Endothelial cell of umbilical vein (primary cell): ENCODE measurements around the gene KIDINS220. TPM values are rescaled to one million over a fixed set of nuclear protein-coding genes. Genes with fewer than 3 reads are reported as not detected.

Source experiments
- BruUV-seq: library from RNA; stranded (reverse); fragments of 400-500 nt; replicated peaks from 2 replicates; lab custom pipeline; 2021; lab: Mats Ljungman, UMichigan
- CTCF ChIA-PET: fragments of 300-600, 350-600 bp; sonication (Branson Sonifier 250); formaldehyde crosslinking; loops from one replicate; lab custom pipeline; 2021; ENCODE audit warnings: antibody characterized with exemption, inconsistent platforms; lab: Charles Lee
- POLR2A ChIA-PET: fragments of 300-600, 350-600 bp; sonication (Branson Sonifier 250); formaldehyde crosslinking; loops from one replicate; lab custom pipeline; 2021; ENCODE audit warnings: antibody characterized with exemption, inconsistent platforms; lab: Charles Lee
- DNase-seq: peaks from one replicate; pipeline ENCODE4 v3.0.0-alpha.2; 2011; ENCODE audit warnings: low read depth, low spot score
- FAIRE-seq: peaks from 2 replicates; lab custom pipeline; 2011; peaks lifted over from hg19 to GRCh38; lab: Jason Lieb, UNC
- H2AFZ ChIP-seq: 2 replicates; pipeline ENCODE4 v1.6.0; 2012; ENCODE audit warnings: low read depth, low read length, control low read depth, inconsistent platforms
- H3K27ac ChIP-seq: 2 replicates; pipeline ENCODE4 v1.5.1; 2011; ENCODE audit warnings: low read depth, mild to moderate bottlenecking, control low read depth, low read length, moderate library complexity; ENCODE audit not compliant: insufficient read depth
- H3K27me3 ChIP-seq, 2 experiments: 2 replicates each; pipeline versions ENCODE4 v1.6.0 to v1.6.1; 2011; ENCODE audit warnings: low read length in 2 of 2, mixed read lengths in 1 of 2; ENCODE audit not compliant: control insufficient read depth in 2 of 2, insufficient read depth in 2 of 2
- H3K36me3 ChIP-seq, 2 experiments: 2 replicates in 1 of 2; 3 replicates in 1 of 2; pipeline ENCODE4 v1.5.1; 2011; ENCODE audit warnings: low read length in 2 of 2, mild to moderate bottlenecking in 1 of 2, moderate library complexity in 1 of 2; ENCODE audit not compliant: control insufficient read depth in 2 of 2, insufficient read depth in 2 of 2; ENCODE audit errors: extremely low read depth in 1 of 2
- H3K4me1 ChIP-seq: 3 replicates; pipeline ENCODE4 v1.5.1; 2011; ENCODE audit warnings: mild to moderate bottlenecking, low read length; ENCODE audit not compliant: control insufficient read depth, insufficient read depth; ENCODE audit errors: extremely low read depth
- H3K4me2 ChIP-seq: 2 replicates; pipeline ENCODE4 v1.6.1; 2011; ENCODE audit warnings: low read length, control low read depth, mixed read lengths; ENCODE audit not compliant: insufficient read depth
- H3K4me3 ChIP-seq, 3 experiments: fragments of 200-600 bp in 1 of 3; sonication (generic), shearing (Covaris generic) in 1 of 3; replicated peaks in 1 of 3; 2 replicates each; pipeline ENCODE4 v1.5.1; 2011 to 2016; ENCODE audit warnings: control low read depth in 3 of 3, low read length in 3 of 3, mild to moderate bottlenecking in 2 of 3, inconsistent platforms in 1 of 3, low read depth in 1 of 3, moderate library complexity in 1 of 3; ENCODE audit not compliant: insufficient read depth in 1 of 3
- H3K79me2 ChIP-seq: 2 replicates; pipeline ENCODE4 v1.6.0; 2012; ENCODE audit warnings: low read length, inconsistent platforms; ENCODE audit not compliant: control insufficient read depth, insufficient read depth
- H3K9ac ChIP-seq: replicated peaks from 2 replicates; pipeline ENCODE3; 2011; ENCODE audit warnings: low read length, control low read depth; ENCODE audit not compliant: insufficient read depth; ENCODE audit errors: extremely low read depth
- H3K9me1 ChIP-seq: replicated peaks from 3 replicates; pipeline ENCODE4 v1.6.0; 2011; ENCODE audit warnings: mild to moderate bottlenecking, low read length; ENCODE audit not compliant: control insufficient read depth, insufficient read depth; ENCODE audit errors: extremely low read depth
- H3K9me3 ChIP-seq: replicated peaks from 2 replicates; pipeline ENCODE4 v1.5.1; 2012; ENCODE audit warnings: low read length, inconsistent platforms; ENCODE audit not compliant: control insufficient read depth, insufficient read depth
- H4K20me1 ChIP-seq: replicated peaks from 2 replicates; pipeline ENCODE3; 2011; ENCODE audit warnings: mild to moderate bottlenecking, low read length; ENCODE audit not compliant: control insufficient read depth, insufficient read depth; ENCODE audit errors: extremely low read depth
- EZH2 ChIP-seq: IDR thresholded peaks from 2 replicates; pipeline ENCODE4 v1.6.1; 2012; ENCODE audit warnings: borderline replicate concordance, low read depth, mild to moderate bottlenecking, moderate library complexity, low read length, inconsistent platforms; ENCODE audit not compliant: severe bottlenecking
- FOS ChIP-seq: IDR thresholded peaks from 2 replicates; pipeline ENCODE4 v1.6.1; 2011; ENCODE audit warnings: mild to moderate bottlenecking, low read length, moderate library complexity, borderline replicate concordance; ENCODE audit not compliant: insufficient read depth
- GATA2 ChIP-seq: IDR thresholded peaks from 2 replicates; pipeline ENCODE4 v1.7.0; 2011; ENCODE audit warnings: low read depth, mild to moderate bottlenecking, moderate library complexity, mixed read lengths, low read length; ENCODE audit not compliant: insufficient read length, insufficient read depth
- JUN ChIP-seq: IDR thresholded peaks from 2 replicates; pipeline ENCODE4 v1.6.1; 2011; ENCODE audit warnings: borderline replicate concordance, low read depth; ENCODE audit not compliant: insufficient read length, insufficient read depth
- MAX ChIP-seq: IDR thresholded peaks from 2 replicates; pipeline ENCODE4 v1.6.1; 2011; ENCODE audit not compliant: insufficient read depth, insufficient read length
- MYC ChIP-seq: IDR thresholded peaks from one replicate; pipeline ENCODE4 v1.6.1; 2011; ENCODE audit warnings: mild to moderate bottlenecking, low read depth, low read length
- POLR2A ChIP-seq: IDR thresholded peaks from 2 replicates; pipeline ENCODE4 v1.6.1; 2012; ENCODE audit warnings: low read depth, mild to moderate bottlenecking, control low read depth, low read length
- POLR2AphosphoS5 ChIP-seq: IDR thresholded peaks from 2 replicates; pipeline ENCODE4 v1.6.1; 2012; ENCODE audit warnings: low read depth, mild to moderate bottlenecking, control low read depth, low read length, moderate library complexity; ENCODE audit not compliant: insufficient read depth
- dilution Hi-C: fragments of 300-500 bp; cut with MboI; formaldehyde crosslinking; loops from one replicate; pipeline ENCODE4 v1.15.0; 2019; ENCODE audit warnings: low sequenced_read_pairs; ENCODE audit not compliant: extremely low pct_ligation_motif_present
- intact Hi-C: fragments of 100-400 bp; cut with micrococcal nuclease; formaldehyde crosslinking; loops from one replicate; pipeline ENCODE4 v1.10.0; 2022
- polyA plus RNA-seq, 4 experiments: library from polyadenylated mRNA; depleted of rRNA in 3 of 4; stranded (reverse) in 3 of 4; unstranded in 1 of 4; fragments of >200 nt; gene quantifications; 2 replicates each; pipeline versions ENCODE4 v1.2.1 to v1.2.3, GENCODE V29; 2011 to 2012; ENCODE audit warnings: missing spikeins in 1 of 4
- total RNA-seq: library from RNA; stranded (reverse); gene quantifications from 2 replicates; pipeline ENCODE4 v1.2.3, GENCODE V29; 2021
- TF ChIP-seq, protein P1 (sequence below), 2 donors: IDR thresholded peaks; 1 replicate in 1 of 2; 2 replicates in 1 of 2; pipeline ENCODE4 v1.5.1; 2011; ENCODE audit warnings: low read length in 2 of 2, mild to moderate bottlenecking in 2 of 2, moderate library complexity in 2 of 2, control low read depth in 1 of 2, inconsistent platforms in 1 of 2, low read depth in 1 of 2; ENCODE audit not compliant: insufficient read depth in 1 of 2; ENCODE audit errors: extremely low read depth in 1 of 2

The KIDINS220 gene
- total and polyA plus RNA-seq, 2 donors (not counting 3 experiments of a cell fraction or from before 2014, with no cell fraction given): 33.9 to 41.3 TPM

- H3K27ac ChIP-seq: no peak overlapping the region
- FAIRE-seq: no peak
- H3K4me3 ChIP-seq: no peak overlapping the region
- no peaks in the 10 kb centered on the region for H3K36me3 ChIP-seq
- no TSS peak for BruUV-seq
- no peak overlapping the region for H3K9ac ChIP-seq
- H3K9me1 ChIP-seq: no peaks in the 10 kb centered on the region
- no peak for DNase-seq
- H3K27me3 ChIP-seq: peaks cover 0 to 6% of the 10 kb centered on the region in 2 experiments
- intact Hi-C loops (no loop called here), dilution Hi-C loops (no loop called here)
- ChIA-PET CTCF (no interaction called here), POLR2A (no interaction called here)
- no peaks in the 10 kb centered on the region for H3K79me2 ChIP-seq
- no peaks in the 10 kb centered on the region for H4K20me1 ChIP-seq
- TF ChIP-seq MAX (no peak), EZH2 (no peak), FOS (no peak), MYC (no peak), POLR2AphosphoS5 (no peak), JUN (no peak), POLR2A (no peak), GATA2 (no peak)
- TF ChIP-seq, protein P1, sequence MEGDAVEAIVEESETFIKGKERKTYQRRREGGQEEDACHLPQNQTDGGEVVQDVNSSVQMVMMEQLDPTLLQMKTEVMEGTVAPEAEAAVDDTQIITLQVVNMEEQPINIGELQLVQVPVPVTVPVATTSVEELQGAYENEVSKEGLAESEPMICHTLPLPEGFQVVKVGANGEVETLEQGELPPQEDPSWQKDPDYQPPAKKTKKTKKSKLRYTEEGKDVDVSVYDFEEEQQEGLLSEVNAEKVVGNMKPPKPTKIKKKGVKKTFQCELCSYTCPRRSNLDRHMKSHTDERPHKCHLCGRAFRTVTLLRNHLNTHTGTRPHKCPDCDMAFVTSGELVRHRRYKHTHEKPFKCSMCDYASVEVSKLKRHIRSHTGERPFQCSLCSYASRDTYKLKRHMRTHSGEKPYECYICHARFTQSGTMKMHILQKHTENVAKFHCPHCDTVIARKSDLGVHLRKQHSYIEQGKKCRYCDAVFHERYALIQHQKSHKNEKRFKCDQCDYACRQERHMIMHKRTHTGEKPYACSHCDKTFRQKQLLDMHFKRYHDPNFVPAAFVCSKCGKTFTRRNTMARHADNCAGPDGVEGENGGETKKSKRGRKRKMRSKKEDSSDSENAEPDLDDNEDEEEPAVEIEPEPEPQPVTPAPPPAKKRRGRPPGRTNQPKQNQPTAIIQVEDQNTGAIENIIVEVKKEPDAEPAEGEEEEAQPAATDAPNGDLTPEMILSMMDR (IDR thresholded peaks at IDR 0.05; ENCODE audit: extremely low read depth in 1 of 2, insufficient read depth in 1 of 2, low read depth in 1 of 2, low read length in 2 of 2): no peak
- no peaks in the 10 kb centered on the region for H3K9me3 ChIP-seq
- no peak overlapping the region for H3K4me2 ChIP-seq
- H2AFZ ChIP-seq: no peak overlapping the region
- no peaks in the 10 kb centered on the region for H3K4me1 ChIP-seq
These were observed 11.9 kb upstream of the KIDINS220 start for GRCh38 chr2:8849327-8849726.
